ENCODE data around the gene CNPY4.

DNA sequence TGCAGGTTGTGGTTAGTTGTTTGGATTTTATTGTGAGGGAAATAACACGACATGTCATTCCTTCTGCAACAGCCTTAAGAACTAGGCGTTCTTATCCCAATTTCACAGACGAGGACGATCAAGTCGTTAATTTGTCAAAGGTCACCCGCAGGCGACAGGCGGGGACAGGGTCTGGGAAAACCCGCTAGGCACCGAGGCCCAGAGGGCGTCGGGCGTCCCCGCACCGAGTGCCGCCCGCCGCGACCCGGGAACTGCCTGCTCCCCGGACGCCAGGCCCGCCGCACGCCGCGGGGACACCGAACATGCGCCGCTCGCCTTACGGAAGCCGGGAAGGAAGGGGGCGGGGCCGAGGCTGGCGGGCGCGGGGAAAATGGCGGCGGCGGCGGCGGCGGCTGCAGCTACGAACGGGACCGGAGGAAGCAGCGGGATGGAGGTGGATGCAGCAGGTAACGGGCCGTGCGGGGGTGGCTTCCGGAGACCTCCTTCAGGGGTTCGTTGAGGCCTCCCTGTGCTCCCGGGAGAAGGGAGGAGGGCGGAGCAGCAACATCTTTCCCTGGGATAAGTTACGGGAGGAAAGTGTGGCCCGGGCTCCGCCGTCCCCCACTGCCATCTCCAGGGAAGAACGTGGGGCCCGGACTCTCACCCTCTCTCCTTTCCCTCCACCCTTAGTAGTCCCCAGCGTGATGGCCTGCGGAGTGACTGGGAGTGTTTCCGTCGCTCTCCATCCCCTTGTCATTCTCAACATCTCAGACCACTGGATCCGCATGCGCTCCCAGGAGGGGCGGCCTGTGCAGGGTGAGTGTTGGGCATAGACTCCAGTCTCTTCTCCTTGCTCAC lies 30.6 kb upstream of the CNPY4 start, which contains the start of gene COPS6:
- TF ChIP-seq, protein P1, sequence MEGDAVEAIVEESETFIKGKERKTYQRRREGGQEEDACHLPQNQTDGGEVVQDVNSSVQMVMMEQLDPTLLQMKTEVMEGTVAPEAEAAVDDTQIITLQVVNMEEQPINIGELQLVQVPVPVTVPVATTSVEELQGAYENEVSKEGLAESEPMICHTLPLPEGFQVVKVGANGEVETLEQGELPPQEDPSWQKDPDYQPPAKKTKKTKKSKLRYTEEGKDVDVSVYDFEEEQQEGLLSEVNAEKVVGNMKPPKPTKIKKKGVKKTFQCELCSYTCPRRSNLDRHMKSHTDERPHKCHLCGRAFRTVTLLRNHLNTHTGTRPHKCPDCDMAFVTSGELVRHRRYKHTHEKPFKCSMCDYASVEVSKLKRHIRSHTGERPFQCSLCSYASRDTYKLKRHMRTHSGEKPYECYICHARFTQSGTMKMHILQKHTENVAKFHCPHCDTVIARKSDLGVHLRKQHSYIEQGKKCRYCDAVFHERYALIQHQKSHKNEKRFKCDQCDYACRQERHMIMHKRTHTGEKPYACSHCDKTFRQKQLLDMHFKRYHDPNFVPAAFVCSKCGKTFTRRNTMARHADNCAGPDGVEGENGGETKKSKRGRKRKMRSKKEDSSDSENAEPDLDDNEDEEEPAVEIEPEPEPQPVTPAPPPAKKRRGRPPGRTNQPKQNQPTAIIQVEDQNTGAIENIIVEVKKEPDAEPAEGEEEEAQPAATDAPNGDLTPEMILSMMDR (IDR thresholded peaks at IDR 0.05), result peak in 1 of 3 experiments; percentile 33
- TF ChIP-seq POLR2AphosphoS5 (IDR thresholded peaks at IDR 0.05; ENCODE audit: insufficient read depth in 1 of 2, low read depth in 1 of 2), result peak; percentile 38 to 78

All from vagina (tissue), 2 donors.